Measurements from ENCODE around the gene CCDC201. TPM values are rescaled to one million over a fixed set of nuclear protein-coding genes. Genes with fewer than 3 reads are reported as not detected.

Gene CCDC201
- polyA plus RNA-seq, 1 experiment, result not detected

GRCh38 chr7:45915606-45916005 lies 42.7 kb upstream of the CCDC201 start:
- ChIA-PET CTCF (interaction anchor here (1.5 to 9.5 kb wide), 2 partner anchors 23 to 435 kb away, joined by 4 to 167 read pairs; no protein-coding TSS in a partner anchor), POLR2A (no interaction called here)
- Histone ChIP-seq H3K4me3 (ENCODE audit: low read depth, low read length) (no peak overlapping the region), H3K27me3 (ENCODE audit: control insufficient read depth, insufficient read depth, low read length) (no peaks in the 10 kb centered on the region), H3K9me3 (ENCODE audit: control insufficient read depth, insufficient read depth, low read length) (no peaks in the 10 kb centered on the region), H3K27ac (ENCODE audit: low read depth, low read length) (no peak overlapping the region)
- no peak for TF ChIP-seq CTCF (IDR thresholded peaks at IDR 0.05; ENCODE audit: low read depth, low read length)
- DNase-seq (ENCODE audit: low read depth, low spot score), result no peak

- CTCF ChIA-PET, result interaction anchor here (2.9 to 9.5 kb wide), 2 partner anchors 8 to 435 kb away, joined by 19 to 167 read pairs; no protein-coding TSS in a partner anchor
- POLR2A ChIA-PET, result no interaction called here
- Histone ChIP-seq H3K27ac (ENCODE audit: low read depth, low read length) (no peak overlapping the region), H3K9me3 (ENCODE audit: control insufficient read depth, insufficient read depth, low read length) (no peaks in the 10 kb centered on the region), H3K4me3 (ENCODE audit: low read depth, low read length) (no peak overlapping the region), H3K27me3 (ENCODE audit: control insufficient read depth, insufficient read depth, low read length) (no peaks in the 10 kb centered on the region)
- no peak for TF ChIP-seq CTCF (IDR thresholded peaks at IDR 0.05; ENCODE audit: low read depth, low read length)
- no peak for DNase-seq (ENCODE audit: low read depth, low spot score)
Measured at GRCh38 chr7:45914911-45915310, 42.0 kb upstream of the CCDC201 start.

GRCh38 chr7:45912972-45913371 lies 40.1 kb upstream of the CCDC201 start:
- POLR2A ChIA-PET, result no interaction called here
- H3K27ac ChIP-seq (ENCODE audit: low read depth, low read length), result no peak overlapping the region
- no peak overlapping the region for H3K4me3 ChIP-seq (ENCODE audit: low read depth, low read length)
- H3K27me3 ChIP-seq (ENCODE audit: control insufficient read depth, insufficient read depth, low read length), result no peaks in the 10 kb centered on the region
- no peaks in the 10 kb centered on the region for H3K9me3 ChIP-seq (ENCODE audit: control insufficient read depth, insufficient read depth, low read length)
- no peak for DNase-seq (ENCODE audit: low read depth, low spot score)
- CTCF ChIA-PET, result interaction anchor here (1.3 to 2.9 kb wide), 2 partner anchors 10 to 1188 kb away, joined by 3 to 19 read pairs; no protein-coding TSS in a partner anchor
- no peak for TF ChIP-seq CTCF (IDR thresholded peaks at IDR 0.05; ENCODE audit: low read depth, low read length)

GRCh38 chr7:45911311-45911710 lies 38.4 kb upstream of the CCDC201 start:
- CTCF ChIA-PET, result no interaction called here

GRCh38 chr7:45910855-45911254 lies 38.0 kb upstream of the CCDC201 start:
- DNase-seq (ENCODE audit: low read depth, low spot score), result no peak
- TF ChIP-seq CTCF (IDR thresholded peaks at IDR 0.05; ENCODE audit: low read depth, low read length), result no peak
- no peaks in the 10 kb centered on the region for H3K9me3 ChIP-seq (ENCODE audit: control insufficient read depth, insufficient read depth, low read length)
- no peaks in the 10 kb centered on the region for H3K27me3 ChIP-seq (ENCODE audit: control insufficient read depth, insufficient read depth, low read length)
- H3K27ac ChIP-seq (ENCODE audit: low read depth, low read length), result no peak overlapping the region
- ChIA-PET CTCF (no interaction called here), POLR2A (interaction anchor here (0.9 kb wide), 1 partner anchor 29 kb away, joined by 3 read pairs; no protein-coding TSS in a partner anchor)
- H3K4me3 ChIP-seq (ENCODE audit: low read depth, low read length), result no peak overlapping the region

More at GRCh38 chr7:45911311-45911710, 38.4 kb upstream of the CCDC201 start:
- no peaks in the 10 kb centered on the region for H3K27me3 ChIP-seq (ENCODE audit: control insufficient read depth, insufficient read depth, low read length)
- no peak overlapping the region for H3K4me3 ChIP-seq (ENCODE audit: low read depth, low read length)
- no peak for DNase-seq (ENCODE audit: low read depth, low spot score)
- TF ChIP-seq CTCF (IDR thresholded peaks at IDR 0.05; ENCODE audit: low read depth, low read length), result no peak
- H3K27ac ChIP-seq (ENCODE audit: low read depth, low read length), result no peak overlapping the region
- POLR2A ChIA-PET, result no interaction called here
- H3K9me3 ChIP-seq (ENCODE audit: control insufficient read depth, insufficient read depth, low read length), result no peaks in the 10 kb centered on the region

All from AG04450 (cell line).